ENCODE data around the gene ZNF649. TPM values are rescaled to one million over a fixed set of nuclear protein-coding genes. Genes with fewer than 3 reads are reported as not detected.

The ZNF649 gene
- total RNA-seq, 1 experiment from 2014 or later = 148 TPM

GRCh38 chr19:51889934-51890333 is 14.9 kb downstream of the ZNF649 start:
- H3K4ac ChIP-seq (ENCODE audit: low read depth, low read length) = no peak overlapping the region
- H4K8ac ChIP-seq (replicated peaks; ENCODE audit: insufficient read length, low read depth, low read length) = no peak overlapping the region
- no peak overlapping the region for H2BK120ac ChIP-seq (ENCODE audit: low read depth, low read length, poor library complexity, severe bottlenecking)
- peaks cover 7% of the 10 kb centered on the region for H3K79me1 ChIP-seq (ENCODE audit: insufficient read depth, low read depth, low read length, poor library complexity, severe bottlenecking)
- H3K23me2 ChIP-seq (ENCODE audit: insufficient read length, low read depth, low read length, poor library complexity, severe bottlenecking) = peaks cover 3% of the 10 kb centered on the region
- Mint-ChIP-seq H3K9me3 (peaks cover 77 to 79% of the 10 kb centered on the region in 2 experiments), H3K27me3 (ENCODE audit: low read depth) (peaks cover 3% of the 10 kb centered on the region), H3K4me3 (no peak overlapping the region), H3K4me1 (peaks cover 10 to 18% of the 10 kb centered on the region in 2 experiments), H3K36me3 (ENCODE audit: insufficient read depth in 1 of 3, low read depth in 3 of 3) (peaks cover 72 to 95% (median 84%) of the 10 kb centered on the region in 3 experiments), H3K27ac (no peak overlapping the region)
- TF ChIP-seq, protein P1, sequence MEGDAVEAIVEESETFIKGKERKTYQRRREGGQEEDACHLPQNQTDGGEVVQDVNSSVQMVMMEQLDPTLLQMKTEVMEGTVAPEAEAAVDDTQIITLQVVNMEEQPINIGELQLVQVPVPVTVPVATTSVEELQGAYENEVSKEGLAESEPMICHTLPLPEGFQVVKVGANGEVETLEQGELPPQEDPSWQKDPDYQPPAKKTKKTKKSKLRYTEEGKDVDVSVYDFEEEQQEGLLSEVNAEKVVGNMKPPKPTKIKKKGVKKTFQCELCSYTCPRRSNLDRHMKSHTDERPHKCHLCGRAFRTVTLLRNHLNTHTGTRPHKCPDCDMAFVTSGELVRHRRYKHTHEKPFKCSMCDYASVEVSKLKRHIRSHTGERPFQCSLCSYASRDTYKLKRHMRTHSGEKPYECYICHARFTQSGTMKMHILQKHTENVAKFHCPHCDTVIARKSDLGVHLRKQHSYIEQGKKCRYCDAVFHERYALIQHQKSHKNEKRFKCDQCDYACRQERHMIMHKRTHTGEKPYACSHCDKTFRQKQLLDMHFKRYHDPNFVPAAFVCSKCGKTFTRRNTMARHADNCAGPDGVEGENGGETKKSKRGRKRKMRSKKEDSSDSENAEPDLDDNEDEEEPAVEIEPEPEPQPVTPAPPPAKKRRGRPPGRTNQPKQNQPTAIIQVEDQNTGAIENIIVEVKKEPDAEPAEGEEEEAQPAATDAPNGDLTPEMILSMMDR (conservative IDR thresholded peaks at IDR 0.05) = no peak
- no peaks in the 10 kb centered on the region for H4K20me1 ChIP-seq (ENCODE audit: control insufficient read depth, insufficient read depth, insufficient read length)
- no peak overlapping the region for H4K5ac ChIP-seq (ENCODE audit: insufficient read length, low read depth, low read length)
- H2BK15ac ChIP-seq (ENCODE audit: low read depth, low read length) = no peak overlapping the region
- peaks cover 5% of the 10 kb centered on the region; the same call in 1 of the 2 replicates for H3K79me2 ChIP-seq (ENCODE audit: insufficient read depth, low read length)
- no peak overlapping the region for H2AFZ ChIP-seq (ENCODE audit: low read length)
- H3K27ac ChIP-seq (ENCODE audit: insufficient read length, low read depth, low read length) = no peak overlapping the region
- H2BK20ac ChIP-seq (ENCODE audit: low read depth, low read length, poor library complexity, severe bottlenecking) = no peak overlapping the region
- no peak overlapping the region for H3T11ph ChIP-seq (ENCODE audit: low read length)
- peaks cover 62% of the 10 kb centered on the region for H3K9me3 ChIP-seq (ENCODE audit: control insufficient read depth, low read depth, low read length)
- H3K14ac ChIP-seq (ENCODE audit: insufficient read depth, low read length) = no peak overlapping the region
- H3K4me2 ChIP-seq (ENCODE audit: insufficient read depth, insufficient read length, low read length) = no peak overlapping the region
- no peak overlapping the region for H3K18ac ChIP-seq (ENCODE audit: insufficient read length, low read depth, low read length)
- no peaks in the 10 kb centered on the region for H3K27me3 ChIP-seq (ENCODE audit: insufficient read depth, low read length)
- H4K91ac ChIP-seq (ENCODE audit: insufficient read length, low read depth, low read length) = no peak overlapping the region
- H3K23ac ChIP-seq (ENCODE audit: insufficient read length, low read depth, low read length) = no peak overlapping the region
- no peak overlapping the region for H2AK5ac ChIP-seq (ENCODE audit: insufficient read length, low read length)
- H3K4me1 ChIP-seq (ENCODE audit: insufficient read depth, low read length) = no peaks in the 10 kb centered on the region
- no peak overlapping the region for H3K56ac ChIP-seq (ENCODE audit: insufficient read length, low read depth, low read length)
- no peak overlapping the region for H2BK12ac ChIP-seq (ENCODE audit: insufficient read length, low read depth, low read length)
- no peak for DNase-seq
- H2BK5ac ChIP-seq (ENCODE audit: insufficient read length, low read length) = no peak overlapping the region
- H3K9ac ChIP-seq (ENCODE audit: extremely low read depth, insufficient read length, low read length) = no peak overlapping the region

Data from H9 (cell line).